Measurements from ENCODE around the gene ATP5F1E.

DNA sequence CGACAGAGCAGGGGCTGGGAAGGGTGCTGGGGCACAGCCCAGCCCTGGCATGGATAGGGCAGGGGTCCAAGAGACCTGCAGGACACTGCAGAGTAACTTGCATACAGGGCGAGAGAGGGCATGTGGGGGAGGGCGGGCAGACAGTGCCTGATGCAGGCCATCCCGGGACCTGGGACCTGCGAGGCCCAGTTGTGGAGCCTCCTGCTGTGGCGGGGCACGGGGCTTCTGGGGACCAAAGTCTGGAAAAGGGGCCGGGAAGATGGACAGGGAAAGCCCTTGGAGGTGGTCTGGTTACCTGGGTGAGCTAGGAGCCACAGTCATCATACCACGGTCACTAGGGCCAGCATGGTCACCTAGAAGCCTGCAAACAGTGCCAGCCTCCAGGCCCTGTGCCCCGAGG is 13.3 kb downstream of the ATP5F1E start:
- TF ChIP-seq, protein P1, sequence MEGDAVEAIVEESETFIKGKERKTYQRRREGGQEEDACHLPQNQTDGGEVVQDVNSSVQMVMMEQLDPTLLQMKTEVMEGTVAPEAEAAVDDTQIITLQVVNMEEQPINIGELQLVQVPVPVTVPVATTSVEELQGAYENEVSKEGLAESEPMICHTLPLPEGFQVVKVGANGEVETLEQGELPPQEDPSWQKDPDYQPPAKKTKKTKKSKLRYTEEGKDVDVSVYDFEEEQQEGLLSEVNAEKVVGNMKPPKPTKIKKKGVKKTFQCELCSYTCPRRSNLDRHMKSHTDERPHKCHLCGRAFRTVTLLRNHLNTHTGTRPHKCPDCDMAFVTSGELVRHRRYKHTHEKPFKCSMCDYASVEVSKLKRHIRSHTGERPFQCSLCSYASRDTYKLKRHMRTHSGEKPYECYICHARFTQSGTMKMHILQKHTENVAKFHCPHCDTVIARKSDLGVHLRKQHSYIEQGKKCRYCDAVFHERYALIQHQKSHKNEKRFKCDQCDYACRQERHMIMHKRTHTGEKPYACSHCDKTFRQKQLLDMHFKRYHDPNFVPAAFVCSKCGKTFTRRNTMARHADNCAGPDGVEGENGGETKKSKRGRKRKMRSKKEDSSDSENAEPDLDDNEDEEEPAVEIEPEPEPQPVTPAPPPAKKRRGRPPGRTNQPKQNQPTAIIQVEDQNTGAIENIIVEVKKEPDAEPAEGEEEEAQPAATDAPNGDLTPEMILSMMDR (IDR thresholded peaks at IDR 0.05; ENCODE audit: low read depth, low read length), result no peak
- no peak for TF ChIP-seq EZH2phosphoT487 (IDR thresholded peaks at IDR 0.05; ENCODE audit: low read depth)
